ENCODE data around the gene LAMC1. TPM values are rescaled to one million over a fixed set of nuclear protein-coding genes. Genes with fewer than 3 reads are reported as not detected.
A peak's percentile ranks its signal among the peaks of the same experiment; 100 is the strongest.

LAMC1 gene
- total and polyA plus RNA-seq, 4 donors = 23.4 to 272 (median 116) TPM

GRCh38 chr1:183125279-183125999, 102.2 kb downstream of the LAMC1 start:
- 74 to 86% methylated on average over 5 of the region's 5 CpGs for WGBS, 2 donors
- TF ChIP-seq CTCF (IDR thresholded peaks at IDR 0.05; ENCODE audit: control extremely low read depth, extremely low read depth) = no peak
- DNase-seq (peak; percentile 31 to 72 (median 42)), ATAC-seq (ENCODE audit: insufficient read depth, low FRiP score) (no peak)
- Histone ChIP-seq H3K4me3 (no peak overlapping the region), H3K9ac (ENCODE audit: insufficient read depth in 1 of 2, low read length in 2 of 2) (peak overlapping the region in 1 of 2 donors; percentile 20), H3K4me1 (ENCODE audit: control insufficient read depth in 5 of 5, insufficient read depth in 5 of 5, low read length in 5 of 5) (peaks cover 0 to 16% (median 4%) of the 10 kb centered on the region in 5 donors), H3K27me3 (ENCODE audit: control insufficient read depth in 3 of 3, insufficient read depth in 3 of 3, low read length in 2 of 3) (no peaks in the 10 kb centered on the region), H3K27ac (ENCODE audit: low read depth in 1 of 2, low read length in 1 of 2) (peak overlapping the region in 1 of 2 donors; percentile 16), H3K9me3 (ENCODE audit: control insufficient read depth in 4 of 4, insufficient read depth in 3 of 4, low read length in 3 of 4) (no peaks in the 10 kb centered on the region), H3K36me3 (ENCODE audit: control insufficient read depth in 4 of 4, insufficient read depth in 4 of 4, low read length in 4 of 4) (peaks cover 23 to 77% (median 64%) of the 10 kb centered on the region in 4 donors)

GRCh38 chr1:183126000-183126366, 102.8 kb downstream of the LAMC1 start:
- ATAC-seq (ENCODE audit: insufficient read depth, low FRiP score) = peak; percentile 28
- no peak for TF ChIP-seq CTCF (IDR thresholded peaks at IDR 0.05; ENCODE audit: control extremely low read depth, extremely low read depth)

GRCh38 chr1:183126528-183126927, 103.3 kb downstream of the LAMC1 start:
- no peak for TF ChIP-seq CTCF (IDR thresholded peaks at IDR 0.05; ENCODE audit: control extremely low read depth, extremely low read depth)

More at GRCh38 chr1:183126000-183126366, 102.8 kb downstream of the LAMC1 start:
- Histone ChIP-seq H3K9me3 (ENCODE audit: control insufficient read depth in 4 of 4, insufficient read depth in 3 of 4, low read length in 3 of 4) (no peaks in the 10 kb centered on the region), H3K27me3 (ENCODE audit: control insufficient read depth in 3 of 3, insufficient read depth in 3 of 3, low read length in 2 of 3) (no peaks in the 10 kb centered on the region), H3K4me3 (no peak overlapping the region), H3K27ac (ENCODE audit: low read depth in 1 of 2, low read length in 1 of 2) (peak overlapping the region in 1 of 2 donors; percentile 64), H3K9ac (ENCODE audit: insufficient read depth in 1 of 2, low read length in 2 of 2) (no peak overlapping the region), H3K4me1 (ENCODE audit: control insufficient read depth in 5 of 5, insufficient read depth in 5 of 5, low read length in 5 of 5) (peaks cover 0 to 16% (median 4%) of the 10 kb centered on the region in 5 donors), H3K36me3 (ENCODE audit: control insufficient read depth in 4 of 4, insufficient read depth in 4 of 4, low read length in 4 of 4) (peaks cover 22 to 76% (median 62%) of the 10 kb centered on the region in 4 donors)
- WGBS, 2 donors = 73 to 92% methylated on average over 5 of the region's 5 CpGs
- DNase-seq = no peak

More at GRCh38 chr1:183126528-183126927, 103.3 kb downstream of the LAMC1 start:
- no peaks in the 10 kb centered on the region for H3K27me3 ChIP-seq (ENCODE audit: control insufficient read depth in 3 of 3, insufficient read depth in 3 of 3, low read length in 2 of 3)
- WGBS, 2 donors = 54 to 69% methylated on average over 1 of the region's 1 CpG
- H3K9ac ChIP-seq (ENCODE audit: insufficient read depth in 1 of 2, low read length in 2 of 2) = peak overlapping the region in 1 of 2 donors; percentile 19
- H3K36me3 ChIP-seq (ENCODE audit: control insufficient read depth in 4 of 4, insufficient read depth in 4 of 4, low read length in 4 of 4) = peaks cover 23 to 73% (median 61%) of the 10 kb centered on the region in 4 donors
- H3K4me3 ChIP-seq = no peak overlapping the region
- ATAC-seq (ENCODE audit: insufficient read depth, low FRiP score) = no peak
- H3K4me1 ChIP-seq (ENCODE audit: control insufficient read depth in 5 of 5, insufficient read depth in 5 of 5, low read length in 5 of 5) = peaks cover 0 to 16% (median 4%) of the 10 kb centered on the region in 5 donors
- DNase-seq = peak; percentile 56 to 80 (median 71)
- no peaks in the 10 kb centered on the region for H3K9me3 ChIP-seq (ENCODE audit: control insufficient read depth in 4 of 4, insufficient read depth in 3 of 4, low read length in 3 of 4)
- no peak overlapping the region for H3K27ac ChIP-seq (ENCODE audit: low read depth in 1 of 2, low read length in 1 of 2)
